Muscle of leg (tissue), 11 donors: ENCODE measurements around the gene BNC2. TPM values are rescaled to one million over a fixed set of nuclear protein-coding genes. Genes with fewer than 3 reads are reported as not detected.
A peak's percentile ranks its signal among the peaks of the same experiment; 100 is the strongest.

Source experiments
- DNase-seq: peaks from one replicate; pipeline ENCODE4 v3.0.0; 2013
- H3K27ac ChIP-seq: one replicate; pipeline ENCODE4 v1.5.1; 2013; ENCODE audit warnings: mild to moderate bottlenecking, low read length, control low read depth
- H3K27me3 ChIP-seq: one replicate; pipeline ENCODE4 v1.6.1; 2013; ENCODE audit warnings: low read length; ENCODE audit not compliant: control insufficient read depth, insufficient read depth
- H3K36me3 ChIP-seq: one replicate; pipeline ENCODE4 v1.6.1; 2013; ENCODE audit warnings: low read length; ENCODE audit not compliant: control insufficient read depth, insufficient read depth
- H3K4me1 ChIP-seq: one replicate; pipeline ENCODE4 v1.6.1; 2013; ENCODE audit warnings: low read length; ENCODE audit not compliant: control insufficient read depth, insufficient read depth
- H3K4me3 ChIP-seq: one replicate; pipeline ENCODE4 v1.5.1; 2013; ENCODE audit warnings: low read length, control low read depth
- H3K9me3 ChIP-seq: replicated peaks from 2 replicates; pipeline ENCODE4 v1.6.1; 2013; ENCODE audit warnings: low read depth, low read length; ENCODE audit not compliant: control insufficient read depth
- WGBS: methylation state at CpG from one replicate; pipeline ENCODE4 v1.1.5; 2013; ENCODE audit warnings: missing lambda C conversion rate; ENCODE audit not compliant: insufficient coverage; 5-methylcytosine and 5-hydroxymethylcytosine counted together
- polyA plus RNA-seq, 8 donors: library from polyadenylated mRNA; unstranded; fragments of 120-200 nt; gene quantifications; one replicate each; pipeline versions ENCODE4 v1.2.1 to v1.2.3, GENCODE V29; 2013; ENCODE audit warnings: inconsistent platforms in 1 of 8, low replicate concordance in 1 of 8; ENCODE audit not compliant: insufficient read length in 8 of 8, insufficient read depth in 1 of 8
- total RNA-seq: library from RNA; stranded (reverse); fragments of 120-200 nt; gene quantifications from one replicate; pipeline ENCODE4 v1.2.4, GENCODE V29; 2013

The BNC2 gene
- total and polyA plus RNA-seq, 9 donors: 4.7 to 24.0 (median 7.6) TPM

GRCh38 chr9:16763946-16764345, 106.5 kb downstream of the BNC2 start:
- Histone ChIP-seq H3K4me1 (no peaks in the 10 kb centered on the region), H3K4me3 (no peak overlapping the region), H3K27ac (no peak overlapping the region), H3K36me3 (no peaks in the 10 kb centered on the region), H3K27me3 (no peaks in the 10 kb centered on the region), H3K9me3 (no peaks in the 10 kb centered on the region)
- peak; percentile 82 for DNase-seq
- no CpG with 5 or more reads among the region's 2 CpGs for WGBS

GRCh38 chr9:16755467-16756160, 114.9 kb downstream of the BNC2 start:
- no peak for DNase-seq
- H3K9me3 ChIP-seq: no peaks in the 10 kb centered on the region
- H3K36me3 ChIP-seq: no peaks in the 10 kb centered on the region
- H3K27me3 ChIP-seq: no peaks in the 10 kb centered on the region
- H3K27ac ChIP-seq: no peak overlapping the region
- H3K4me3 ChIP-seq: no peak overlapping the region
- WGBS: 79% methylated on average over 2 of the region's 8 CpGs
- H3K4me1 ChIP-seq: no peaks in the 10 kb centered on the region

DNA sequence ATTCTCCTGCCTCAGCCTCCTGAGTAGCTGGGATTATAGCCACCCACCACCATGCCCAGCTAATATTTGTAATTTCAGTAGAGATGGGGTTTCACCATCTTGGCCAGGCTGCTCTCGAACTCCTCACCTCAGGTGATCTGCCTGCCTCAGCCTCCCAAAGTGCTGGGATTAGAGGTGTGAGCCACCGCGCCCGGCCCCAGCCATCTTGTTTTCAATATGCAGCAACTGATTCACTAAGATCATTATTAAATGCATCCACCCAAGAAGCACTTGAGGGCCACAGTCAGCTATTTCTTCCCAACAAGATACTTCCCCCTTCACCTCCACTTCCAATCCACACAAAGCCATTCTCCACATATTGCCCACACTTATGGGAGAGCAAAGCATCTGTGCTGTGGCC, 115.8 kb downstream of the BNC2 start:
- WGBS: 100% methylated on average over 3 of the region's 4 CpGs
- Histone ChIP-seq H3K36me3 (no peaks in the 10 kb centered on the region), H3K9me3 (no peaks in the 10 kb centered on the region), H3K27ac (no peak overlapping the region), H3K4me1 (no peaks in the 10 kb centered on the region), H3K27me3 (no peaks in the 10 kb centered on the region), H3K4me3 (no peak overlapping the region)
- DNase-seq: no peak

GRCh38 chr9:16753256-16753655, 117.2 kb downstream of the BNC2 start:
- H3K9me3 ChIP-seq: no peaks in the 10 kb centered on the region
- DNase-seq: no peak
- H3K36me3 ChIP-seq: no peaks in the 10 kb centered on the region
- no peaks in the 10 kb centered on the region for H3K4me1 ChIP-seq
- no peaks in the 10 kb centered on the region for H3K27me3 ChIP-seq
- no peak overlapping the region for H3K27ac ChIP-seq
- H3K4me3 ChIP-seq: no peak overlapping the region
- no CpG with 5 or more reads among the region's 2 CpGs for WGBS

GRCh38 chr9:16752601-16753000, 117.9 kb downstream of the BNC2 start:
- H3K4me3 ChIP-seq: no peak overlapping the region
- DNase-seq: peak; percentile 57
- no CpG with 5 or more reads among the region's 2 CpGs for WGBS
- H3K27ac ChIP-seq: no peak overlapping the region
- H3K9me3 ChIP-seq: no peaks in the 10 kb centered on the region
- H3K27me3 ChIP-seq: no peaks in the 10 kb centered on the region
- H3K4me1 ChIP-seq: no peaks in the 10 kb centered on the region
- no peaks in the 10 kb centered on the region for H3K36me3 ChIP-seq

GRCh38 chr9:16750553-16750952, 119.9 kb downstream of the BNC2 start:
- Histone ChIP-seq H3K36me3 (no peaks in the 10 kb centered on the region), H3K27ac (no peak overlapping the region), H3K9me3 (no peaks in the 10 kb centered on the region), H3K4me1 (no peaks in the 10 kb centered on the region), H3K27me3 (no peaks in the 10 kb centered on the region), H3K4me3 (no peak overlapping the region)
- WGBS: 100% methylated on average over 3 of the region's 4 CpGs
- no peak for DNase-seq

DNA sequence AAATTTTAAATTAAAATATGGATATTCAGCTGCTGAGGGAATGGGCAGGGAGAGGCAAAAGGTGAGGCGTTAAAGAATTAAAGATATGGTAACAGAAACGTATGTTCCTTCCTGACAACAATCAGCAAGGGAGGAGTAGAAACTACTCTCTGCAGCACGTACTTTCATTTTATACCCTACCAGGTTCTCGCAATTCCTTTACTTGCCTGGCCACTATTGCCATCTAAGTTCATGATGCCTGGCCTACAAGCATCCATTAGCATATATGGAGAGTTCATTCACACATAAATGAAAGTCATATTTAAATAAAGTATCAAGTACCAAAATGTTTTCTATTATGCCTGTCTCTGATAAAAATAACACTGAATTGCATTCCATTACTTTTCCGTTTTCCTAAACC, 125.1 kb downstream of the BNC2 start:
- Histone ChIP-seq H3K4me1 (no peaks in the 10 kb centered on the region), H3K27ac (no peak overlapping the region), H3K9me3 (no peaks in the 10 kb centered on the region), H3K27me3 (no peaks in the 10 kb centered on the region), H3K4me3 (no peak overlapping the region), H3K36me3 (no peaks in the 10 kb centered on the region)
- no peak for DNase-seq
- WGBS: no CpG with 5 or more reads among the region's 5 CpGs

DNA sequence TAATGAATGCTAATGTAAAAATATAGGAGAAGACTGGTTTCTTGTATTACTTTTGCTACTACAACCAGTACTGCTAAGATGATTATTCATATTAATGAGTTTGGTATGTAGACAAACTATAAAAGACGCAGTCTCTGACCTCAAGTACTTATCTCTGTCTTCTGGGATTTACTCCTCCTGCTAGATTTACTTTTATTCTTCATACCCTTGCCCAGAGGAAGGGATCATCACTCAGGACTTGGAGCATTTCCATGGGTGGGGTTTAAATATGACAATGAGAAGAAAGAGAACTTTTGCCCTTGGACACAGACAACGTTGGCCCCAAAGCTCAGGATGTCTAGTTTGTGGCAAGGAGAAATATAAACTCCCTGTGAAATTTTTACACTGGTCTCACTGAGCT, 126.1 kb downstream of the BNC2 start:
- Histone ChIP-seq H3K36me3 (no peaks in the 10 kb centered on the region), H3K27ac (no peak overlapping the region), H3K4me1 (no peaks in the 10 kb centered on the region), H3K9me3 (no peaks in the 10 kb centered on the region), H3K27me3 (no peaks in the 10 kb centered on the region), H3K4me3 (no peak overlapping the region)
- DNase-seq: peak; percentile 58
- WGBS: no CpG with 5 or more reads among the region's 2 CpGs

- Histone ChIP-seq H3K27ac (no peak overlapping the region), H3K4me1 (no peaks in the 10 kb centered on the region), H3K27me3 (no peaks in the 10 kb centered on the region), H3K36me3 (no peaks in the 10 kb centered on the region), H3K9me3 (no peaks in the 10 kb centered on the region), H3K4me3 (no peak overlapping the region)
- WGBS: no CpG with 5 or more reads among the region's 4 CpGs
- DNase-seq: no peak
Measured at GRCh38 chr9:16743375-16743774, 127.1 kb downstream of the BNC2 start.

DNA sequence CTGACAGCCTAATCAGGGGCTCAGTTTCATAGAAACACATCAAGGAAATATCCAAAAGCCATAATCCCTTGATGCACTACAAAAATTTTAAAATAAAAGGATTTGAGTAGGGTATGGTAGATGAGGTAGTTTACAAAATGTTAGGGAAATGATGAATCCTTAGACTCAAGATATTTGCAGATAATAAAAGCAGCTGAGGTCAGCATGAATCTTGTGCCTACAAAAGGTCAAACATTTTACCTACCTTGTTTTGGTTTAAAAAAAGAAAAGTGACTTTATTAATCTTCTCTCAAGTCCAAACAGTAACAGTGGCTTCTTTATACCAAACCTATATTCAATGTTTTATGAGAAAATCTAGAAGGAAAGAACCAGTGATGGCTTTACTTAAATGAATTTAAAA, 135.5 kb downstream of the BNC2 start:
- DNase-seq: no peak
- no peaks in the 10 kb centered on the region for H3K9me3 ChIP-seq
- no peaks in the 10 kb centered on the region for H3K36me3 ChIP-seq
- no peak overlapping the region for H3K4me3 ChIP-seq
- H3K27ac ChIP-seq: no peak overlapping the region
- no peaks in the 10 kb centered on the region for H3K4me1 ChIP-seq
- H3K27me3 ChIP-seq: no peaks in the 10 kb centered on the region

DNA sequence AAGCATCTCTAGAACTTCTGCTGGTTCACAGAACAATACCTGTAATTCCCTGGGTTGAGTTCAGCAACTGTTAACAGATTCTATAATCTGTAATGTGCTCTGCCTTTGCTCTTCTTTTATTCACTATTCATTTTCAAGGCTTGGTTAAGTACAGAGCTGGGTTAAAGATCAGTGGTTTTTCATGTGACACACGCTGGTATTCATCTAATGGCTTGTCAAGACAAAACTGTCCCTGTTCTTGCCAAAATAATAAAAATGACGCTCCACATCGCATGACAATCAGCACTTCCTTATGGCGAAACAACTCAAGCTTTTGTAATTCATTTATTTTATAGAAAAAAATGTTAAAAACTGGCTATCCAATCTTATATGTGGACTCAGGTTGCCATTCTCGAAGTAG, 137.9 kb downstream of the BNC2 start:
- H3K27me3 ChIP-seq: no peaks in the 10 kb centered on the region
- H3K36me3 ChIP-seq: no peaks in the 10 kb centered on the region
- DNase-seq: no peak
- no peak overlapping the region for H3K4me3 ChIP-seq
- peaks cover 5% of the 10 kb centered on the region for H3K4me1 ChIP-seq
- no peaks in the 10 kb centered on the region for H3K9me3 ChIP-seq
- WGBS: no CpG with 5 or more reads among the region's 5 CpGs
- H3K27ac ChIP-seq: no peak overlapping the region
